Kidney (tissue), 14 donors: Measurements from ENCODE around the gene CDC26. TPM values are rescaled to one million over a fixed set of nuclear protein-coding genes. Genes with fewer than 3 reads are reported as not detected.

Experiments
- DNase-seq, 5 donors: peaks; one replicate each; pipeline ENCODE4 v3.0.0-alpha.2; 2013 to 2020
- FAIRE-seq: peaks from 2 replicates; lab custom pipeline; 2012; peaks lifted over from hg19 to GRCh38; lab: Jason Lieb, UNC
- H3K27ac ChIP-seq, 2 donors: one replicate each; pipeline ENCODE4 v1.7.0; 2013; ENCODE audit warnings: low read depth in 2 of 2, low read length in 2 of 2, inconsistent platforms in 1 of 2
- H3K27me3 ChIP-seq: one replicate; pipeline ENCODE4 v1.7.1; 2013; ENCODE audit warnings: low read length, inconsistent platforms; ENCODE audit not compliant: control insufficient read depth, insufficient read depth
- H3K36me3 ChIP-seq, 3 donors: one replicate each; pipeline versions ENCODE4 v1.7.0 to v1.7.1; 2013; ENCODE audit warnings: low read length in 3 of 3, control low read depth in 1 of 3, inconsistent platforms in 1 of 3; ENCODE audit not compliant: insufficient read depth in 3 of 3, control insufficient read depth in 2 of 3
- H3K4me1 ChIP-seq, 3 donors: one replicate each; pipeline versions ENCODE4 v1.7.0 to v1.7.1; 2013; ENCODE audit warnings: low read length in 3 of 3, inconsistent platforms in 1 of 3, low read depth in 1 of 3; ENCODE audit not compliant: control insufficient read depth in 2 of 3, insufficient read depth in 2 of 3
- H3K4me3 ChIP-seq, 3 donors: one replicate each; pipeline versions ENCODE4 v1.7.0 to v1.8.1; 2013; ENCODE audit warnings: low read length in 3 of 3, control low read depth in 1 of 3, inconsistent platforms in 1 of 3
- H3K9ac ChIP-seq, 3 donors: one replicate each; pipeline versions ENCODE4 v1.7.0 to v1.7.1; 2013; ENCODE audit warnings: low read length in 3 of 3, control low read depth in 1 of 3, inconsistent platforms in 1 of 3
- H3K9me3 ChIP-seq, 3 donors: one replicate each; pipeline versions ENCODE4 v1.7.0 to v1.7.1; 2013; ENCODE audit warnings: low read length in 3 of 3, control low read depth in 1 of 3, inconsistent platforms in 1 of 3; ENCODE audit not compliant: control insufficient read depth in 2 of 3, insufficient read depth in 1 of 3
- intact Hi-C: fragments of 100-400 bp; cut with DNase I; formaldehyde crosslinking; loops from one replicate; pipeline ENCODE4 v1.11.1; 2022
- polyA plus RNA-seq: library from polyadenylated mRNA; stranded (reverse); fragments of 350-450 nt; fragmentation: Illumina TruSeq; extraction: RNeasy Lipid Tissue Mini Kit (QIAGEN cat#74804); gene quantifications from one replicate; pipeline ENCODE4 v1.2.3, GENCODE V29; 2014; ENCODE audit warnings: low read depth, low replicate concordance; ENCODE audit not compliant: insufficient read depth
- total RNA-seq: library from RNA; stranded (reverse); fragmentation: NEBNext Ultra II Directional; extraction: Animal tissue kit (Norgen Biotek cat#: 25700); gene quantifications from one replicate; pipeline ENCODE4 v1.2.1, GENCODE V29; 2021
- TF ChIP-seq, protein P1 (sequence below): IDR thresholded peaks from 3 replicates; pipeline ENCODE4 v1.5.1; 2012; ENCODE audit warnings: mild to moderate bottlenecking, moderate library complexity, borderline replicate concordance; ENCODE audit not compliant: insufficient read depth; ENCODE audit errors: extremely low read depth
- donor health status: control.
- donor health status: control.
- donor health status: control.
- donor health status: control.
- donor health status: control.
- donor health status: DM: yes; HTN: yes; CAD: no.
- donor health status: Normal renal cell carcinoma (clear cell type).

CDC26 gene
- total and polyA plus RNA-seq, 2 donors from 2014 or later: 28.5 to 76.2 TPM

DNA sequence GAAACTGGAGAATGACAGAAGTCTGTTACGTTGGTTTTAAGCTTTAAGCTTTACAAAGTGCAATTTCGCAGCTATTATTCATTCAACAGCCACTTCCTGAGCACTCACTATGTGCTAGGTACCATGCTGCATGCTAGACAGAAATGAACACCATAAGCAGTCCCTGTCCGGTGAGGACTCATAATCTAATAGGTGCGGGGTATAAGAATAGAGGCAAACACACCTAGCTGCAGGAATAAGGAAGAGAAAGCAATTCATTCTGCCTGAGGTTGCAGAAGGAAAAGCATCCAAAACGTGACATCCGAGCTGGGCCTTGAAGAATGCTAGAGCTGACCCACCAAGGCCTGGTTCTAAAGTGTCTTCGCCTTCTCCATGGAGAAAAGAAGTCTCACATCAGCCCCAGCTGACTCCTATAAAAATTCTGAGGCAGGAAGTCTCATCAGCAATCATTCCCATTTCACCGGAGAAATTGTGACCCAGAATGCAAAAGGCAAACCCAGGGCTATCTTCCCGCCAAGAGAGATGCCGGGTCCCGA lies 54.8 kb downstream of the CDC26 start:
- no peak for DNase-seq
- Histone ChIP-seq H3K27me3 (no peaks in the 10 kb centered on the region), H3K27ac (peak overlapping the region; percentile 83 to 88), H3K36me3 (no peaks in the 10 kb centered on the region), H3K9ac (peak overlapping the region; percentile 81 to 92 (median 84)), H3K9me3 (no peaks in the 10 kb centered on the region), H3K4me1 (peaks cover 4 to 21% (median 16%) of the 10 kb centered on the region in 3 donors), H3K4me3 (peak overlapping the region; percentile 78 to 89 (median 84))
- TF ChIP-seq, protein P1, sequence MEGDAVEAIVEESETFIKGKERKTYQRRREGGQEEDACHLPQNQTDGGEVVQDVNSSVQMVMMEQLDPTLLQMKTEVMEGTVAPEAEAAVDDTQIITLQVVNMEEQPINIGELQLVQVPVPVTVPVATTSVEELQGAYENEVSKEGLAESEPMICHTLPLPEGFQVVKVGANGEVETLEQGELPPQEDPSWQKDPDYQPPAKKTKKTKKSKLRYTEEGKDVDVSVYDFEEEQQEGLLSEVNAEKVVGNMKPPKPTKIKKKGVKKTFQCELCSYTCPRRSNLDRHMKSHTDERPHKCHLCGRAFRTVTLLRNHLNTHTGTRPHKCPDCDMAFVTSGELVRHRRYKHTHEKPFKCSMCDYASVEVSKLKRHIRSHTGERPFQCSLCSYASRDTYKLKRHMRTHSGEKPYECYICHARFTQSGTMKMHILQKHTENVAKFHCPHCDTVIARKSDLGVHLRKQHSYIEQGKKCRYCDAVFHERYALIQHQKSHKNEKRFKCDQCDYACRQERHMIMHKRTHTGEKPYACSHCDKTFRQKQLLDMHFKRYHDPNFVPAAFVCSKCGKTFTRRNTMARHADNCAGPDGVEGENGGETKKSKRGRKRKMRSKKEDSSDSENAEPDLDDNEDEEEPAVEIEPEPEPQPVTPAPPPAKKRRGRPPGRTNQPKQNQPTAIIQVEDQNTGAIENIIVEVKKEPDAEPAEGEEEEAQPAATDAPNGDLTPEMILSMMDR: no peak
- intact Hi-C loops: no loop called here
- FAIRE-seq: no peak

DNA sequence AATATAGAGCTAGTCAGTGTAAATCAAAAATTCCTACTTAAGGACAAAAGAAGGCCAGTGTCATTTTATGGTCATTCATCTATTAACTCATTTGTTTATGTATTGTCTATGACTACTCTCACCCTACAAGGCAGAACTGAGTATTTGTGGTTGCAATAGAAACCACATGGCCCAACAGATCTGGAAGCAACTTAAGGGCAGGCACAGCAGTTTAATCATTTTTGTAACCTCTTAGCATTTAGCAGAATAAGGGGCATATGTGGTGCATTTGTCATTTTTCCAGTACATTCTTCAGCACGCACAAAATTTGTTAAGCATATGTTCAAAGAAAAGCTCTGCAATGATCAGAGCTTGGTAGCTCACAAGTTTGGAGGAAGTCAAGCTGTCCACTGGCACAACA lies 55.4 kb downstream of the CDC26 start:
- Histone ChIP-seq H3K9ac (peak overlapping the region in 1 of 3 donors; percentile 81), H3K4me1 (peaks cover 4 to 21% (median 16%) of the 10 kb centered on the region in 3 donors), H3K36me3 (no peaks in the 10 kb centered on the region), H3K9me3 (no peaks in the 10 kb centered on the region), H3K27me3 (no peaks in the 10 kb centered on the region), H3K4me3 (peak overlapping the region; percentile 27 to 89 (median 78)), H3K27ac (no peak overlapping the region)
- no peak for FAIRE-seq
- intact Hi-C loops: no loop called here
- no peak for DNase-seq
- TF ChIP-seq, protein P1: no peak

DNA sequence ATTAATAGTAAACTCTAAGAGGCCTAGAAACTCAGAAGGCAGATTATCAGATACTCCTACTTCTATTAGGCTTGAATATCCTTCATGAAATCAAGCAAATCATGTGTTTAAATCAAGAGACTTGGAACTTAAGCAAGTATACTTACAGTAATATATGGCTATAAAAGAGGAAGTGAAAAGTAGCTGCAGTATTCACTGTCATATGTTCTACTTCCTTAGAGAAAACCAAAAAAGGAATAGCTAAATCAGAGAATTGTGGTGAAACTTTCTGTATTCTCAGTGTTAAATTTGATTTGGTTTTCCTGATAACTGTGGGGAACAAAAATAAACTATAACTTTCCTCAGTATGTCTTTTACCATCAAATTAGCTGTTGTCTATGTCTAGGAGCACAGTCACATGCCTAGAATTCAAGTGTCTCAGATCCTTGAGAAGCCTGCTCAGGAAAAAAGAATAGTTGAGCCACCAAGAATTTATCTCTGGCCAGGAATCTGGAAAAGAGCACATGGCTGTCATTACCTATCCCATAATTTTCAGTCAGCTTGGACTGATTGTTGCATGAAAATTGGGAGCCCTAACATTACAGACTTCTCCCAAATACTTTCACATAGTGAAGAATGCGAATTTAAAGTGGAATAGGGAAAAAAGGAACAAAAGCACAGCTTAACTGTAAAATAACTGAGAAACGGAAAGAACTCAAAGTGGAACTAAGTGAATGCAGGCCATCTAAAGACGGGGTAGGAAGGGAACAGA lies 56.0 kb downstream of the CDC26 start:
- no peaks in the 10 kb centered on the region for H3K9me3 ChIP-seq
- TF ChIP-seq, protein P1: no peak
- H3K36me3 ChIP-seq: no peaks in the 10 kb centered on the region
- DNase-seq (no peak), FAIRE-seq (no peak)
- H3K27ac ChIP-seq: no peak overlapping the region
- H3K4me1 ChIP-seq: peaks cover 4 to 21% (median 16%) of the 10 kb centered on the region in 3 donors
- H3K4me3 ChIP-seq: no peak overlapping the region
- no peaks in the 10 kb centered on the region for H3K27me3 ChIP-seq
- H3K9ac ChIP-seq: no peak overlapping the region
- intact Hi-C loops: no loop called here

Other genes with a start within 250 kb of the CDC26 start
- gene ZFP37, start 218.8 kb downstream of the CDC26 start, total RNA-seq: 4.1 TPM
- 1.9 TPM for gene ZFP37, start 218.8 kb downstream of the CDC26 start, polyA plus RNA-seq
- 10.6 TPM for gene SLC31A2, start 124.6 kb downstream of the CDC26 start, total RNA-seq
- gene SLC31A2, start 124.6 kb downstream of the CDC26 start, polyA plus RNA-seq: 18.6 TPM
- gene FKBP15, start 54.3 kb downstream of the CDC26 start, total RNA-seq: 34.8 TPM
- 11.0 TPM for gene FKBP15, start 54.3 kb downstream of the CDC26 start, polyA plus RNA-seq
- gene SLC31A1, start 54.0 kb downstream of the CDC26 start, total RNA-seq: 19.5 TPM
- gene SLC31A1, start 54.0 kb downstream of the CDC26 start, polyA plus RNA-seq: 20.1 TPM
- 20.0 TPM for gene PRPF4, start 86 bp upstream of the CDC26 start, total RNA-seq
- 12.8 TPM for gene PRPF4, start 86 bp upstream of the CDC26 start, polyA plus RNA-seq
- 3.6 TPM for gene RNF183, start 27.8 kb upstream of the CDC26 start, total RNA-seq
- 8.1 TPM for gene RNF183, start 27.8 kb upstream of the CDC26 start, polyA plus RNA-seq
- gene WDR31, start 64.7 kb upstream of the CDC26 start, total RNA-seq: 8.7 TPM
- 3.1 TPM for gene WDR31, start 64.7 kb upstream of the CDC26 start, polyA plus RNA-seq
- gene BSPRY, start 74.0 kb upstream of the CDC26 start, total RNA-seq: 14.5 TPM
- gene BSPRY, start 74.0 kb upstream of the CDC26 start, polyA plus RNA-seq: 18.0 TPM
- gene HDHD3, start 101.4 kb upstream of the CDC26 start, total RNA-seq: 29.8 TPM
- 107 TPM for gene HDHD3, start 101.4 kb upstream of the CDC26 start, polyA plus RNA-seq
- gene ALAD, start 125.7 kb upstream of the CDC26 start, total RNA-seq: 35.4 TPM
- gene ALAD, start 125.7 kb upstream of the CDC26 start, polyA plus RNA-seq: 64.1 TPM
- 26.1 TPM for gene POLE3, start 135.1 kb upstream of the CDC26 start, total RNA-seq
- 27.1 TPM for gene POLE3, start 135.1 kb upstream of the CDC26 start, polyA plus RNA-seq
- 0.50 TPM for gene C9orf43, start 135.2 kb upstream of the CDC26 start, total RNA-seq
- gene C9orf43, start 135.2 kb upstream of the CDC26 start, polyA plus RNA-seq: 0.80 TPM
- 114 TPM for gene RGS3, start 188.2 kb upstream of the CDC26 start, total RNA-seq
- gene RGS3, start 188.2 kb upstream of the CDC26 start, polyA plus RNA-seq: 137 TPM